ENCODE measurements around the gene PRPF40A. TPM values are rescaled to one million over a fixed set of nuclear protein-coding genes. Genes with fewer than 3 reads are reported as not detected.

PRPF40A gene
- total and polyA plus RNA-seq, 2 of the 8 experiments (the other 6 are each of a cell fraction or from before 2014, with no cell fraction given), result 85.5 to 176 TPM

- Histone ChIP-seq H2AK5ac (ENCODE audit: low read depth, low read length) (no peak overlapping the region), H3K4me2 (ENCODE audit: insufficient read depth in 1 of 2, low read depth in 2 of 2, low read length in 2 of 2) (no peak overlapping the region), H4K5ac (ENCODE audit: insufficient read length, low read depth, low read length) (no peak overlapping the region), H2BK20ac (ENCODE audit: low read length) (no peak overlapping the region), H3K14ac (ENCODE audit: insufficient read length) (no peak overlapping the region), H3K18ac (ENCODE audit: extremely low read depth, low read length) (no peak overlapping the region), H4K20me1 (replicated peaks in 1 of 2; ENCODE audit: control insufficient read depth in 1 of 2, insufficient read depth in 2 of 2, low read length in 2 of 2) (peaks cover 0 to 3% of the 10 kb centered on the region in 2 experiments), H3K79me2 (ENCODE audit: control insufficient read depth in 1 of 2, insufficient read depth in 2 of 2, low read length in 2 of 2) (no peaks in the 10 kb centered on the region), H3K27me3 (replicated peaks in 1 of 4; ENCODE audit: control insufficient read depth in 3 of 4, extremely low read depth in 1 of 4, insufficient read depth in 3 of 4, low read length in 3 of 4) (no peaks in the 10 kb centered on the region), H4K91ac (replicated peaks; ENCODE audit: insufficient read length, low read length) (no peak overlapping the region), H4K8ac (ENCODE audit: extremely low read depth, insufficient read depth, low read length) (no peak overlapping the region), H2BK5ac (ENCODE audit: low read depth, low read length) (no peak overlapping the region), H2BK120ac (replicated peaks; ENCODE audit: low read depth, low read length) (no peak overlapping the region), H3K23ac (ENCODE audit: insufficient read length) (no peak overlapping the region), H2AFZ (ENCODE audit: low read length) (no peak overlapping the region), H3K9me3 (ENCODE audit: insufficient read depth in 2 of 2, low read depth in 1 of 2, low read length in 1 of 2) (no peaks in the 10 kb centered on the region), H3K4me3 (ENCODE audit: extremely low read depth in 1 of 4, insufficient read depth in 2 of 4, low read depth in 3 of 4, low read length in 4 of 4) (no peak overlapping the region), H2BK15ac (ENCODE audit: low read length) (no peak overlapping the region), H3K56ac (replicated peaks; ENCODE audit: insufficient read length, low read depth, low read length) (no peak overlapping the region), H3K79me1 (ENCODE audit: low read depth, low read length) (no peaks in the 10 kb centered on the region), H3K9ac (replicated peaks in 1 of 4; ENCODE audit: extremely low read depth in 1 of 4, low read depth in 3 of 4, low read length in 3 of 4) (no peak overlapping the region), H2BK12ac (ENCODE audit: low read depth, low read length) (no peak overlapping the region), H3K36me3 (ENCODE audit: control insufficient read depth in 2 of 4, insufficient read depth in 4 of 4, low read length in 3 of 4) (peaks cover 6 to 49% (median 28%) of the 10 kb centered on the region in 4 experiments; a peak in 7 of 8 replicates), H3K23me2 (ENCODE audit: low read depth, low read length) (no peaks in the 10 kb centered on the region), H3K27ac (ENCODE audit: low read depth, low read length) (no peak overlapping the region), H3K4me1 (replicated peaks in 1 of 4; ENCODE audit: control insufficient read depth in 3 of 4, insufficient read depth in 4 of 4, low read length in 3 of 4) (peaks cover 0 to 4% (median under 1%) of the 10 kb centered on the region in 4 experiments; a peak in 1 of 7 replicates), H3K4ac (replicated peaks; ENCODE audit: insufficient read length, low read depth, low read length) (no peak overlapping the region)
- no peak for FAIRE-seq
- CTCF ChIA-PET (ENCODE audit: partially characterized antibody), result interaction anchor here (0.5 to 6.8 kb wide), 6 partner anchors 9 to 619 kb away, joined by 3 to 44 read pairs (median 3); partner anchors contain the start of gene STAM2
- TF ChIP-seq MAX (IDR thresholded peaks at IDR 0.05) (no peak), SAP30 (IDR thresholded peaks at IDR 0.05; ENCODE audit: insufficient read depth, insufficient replicate concordance, low read length) (no peak), CREB1 (IDR thresholded peaks at IDR 0.05) (no peak), BCL11A (IDR thresholded peaks at IDR 0.05; ENCODE audit: low read depth in 2 of 2, low read length in 2 of 2) (no peak), TAF1 (IDR thresholded peaks at IDR 0.05; ENCODE audit: low read depth, low read length) (no peak), JUND (IDR thresholded peaks at IDR 0.05; ENCODE audit: low read length) (no peak), BACH1 (IDR thresholded peaks at IDR 0.05; ENCODE audit: low read length) (no peak), ZNF274 (IDR thresholded peaks at IDR 0.05; ENCODE audit: borderline replicate concordance, extremely low read depth, low read length) (no peak), SIRT6 (IDR thresholded peaks at IDR 0.05; ENCODE audit: low read length) (no peak), CEBPB (IDR thresholded peaks at IDR 0.05; ENCODE audit: low read depth, low read length) (no peak), EZH2 (IDR thresholded peaks at IDR 0.05; ENCODE audit: low read depth, low read length, severe bottlenecking) (no peak)
- POLR2A ChIA-PET (ENCODE audit: partially characterized antibody), result interaction anchor here (0.6 kb wide), 1 partner anchor 1205 kb away, joined by 3 read pairs; no protein-coding TSS in a partner anchor
- 92% methylated on average over 6 of the region's 6 CpGs; no CpG with 5 or more reads in 1 of the 2 experiments for WGBS, 2 experiments (ENCODE audit: extremely low coverage in 1 of 2, insufficient coverage in 1 of 2, insufficient read length in 1 of 2, insufficient replicate concordance in 2 of 2, low coverage in 1 of 2, low lambda C conversion rate in 2 of 2, missing lambda C conversion rate in 1 of 2)
- DNase-seq (ENCODE audit: low read depth in 1 of 2, low spot score in 2 of 2), result no peak
Measured at GRCh38 chr2:152644189-152644873, 72.9 kb downstream of the PRPF40A start.

Measured in H1 (cell line).